ENCODE results near the gene DISP3.

DNA sequence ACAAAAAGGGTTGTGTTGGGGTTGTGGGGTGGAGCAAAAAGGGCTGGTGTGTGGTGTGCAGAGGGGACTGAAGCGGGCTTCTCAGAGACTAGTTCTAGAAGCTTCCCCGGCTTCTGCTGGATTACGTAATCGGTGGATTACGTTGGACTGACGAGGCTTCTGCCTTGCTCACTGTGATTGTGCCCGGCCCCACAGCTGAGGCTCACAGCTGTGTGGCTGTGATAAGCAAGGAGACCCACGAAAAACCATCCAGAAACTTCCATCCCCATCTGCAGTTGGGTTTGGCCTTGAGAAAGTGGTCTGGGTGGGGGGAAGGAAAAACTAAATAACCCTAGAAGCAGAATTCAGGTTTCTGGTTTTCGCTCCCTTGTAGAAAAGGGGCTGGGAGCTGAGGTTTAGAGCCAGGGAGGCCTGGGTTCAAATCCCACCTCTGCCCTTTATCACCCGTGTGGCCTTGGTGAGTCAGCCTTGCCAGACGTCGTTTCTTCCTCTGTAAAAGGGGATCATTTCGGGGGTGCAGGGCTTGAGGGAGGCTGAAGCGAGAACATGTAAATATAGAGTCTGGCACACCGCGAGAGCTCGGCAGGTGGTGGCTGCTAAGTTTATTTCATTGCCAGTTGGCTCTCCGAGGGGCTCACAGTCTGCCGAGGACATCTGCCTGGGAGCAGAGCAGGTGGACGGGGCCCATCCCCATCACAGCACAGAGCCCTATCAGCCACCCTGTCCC lies 30.4 kb upstream of the DISP3 start:
- TF ChIP-seq, protein P1, sequence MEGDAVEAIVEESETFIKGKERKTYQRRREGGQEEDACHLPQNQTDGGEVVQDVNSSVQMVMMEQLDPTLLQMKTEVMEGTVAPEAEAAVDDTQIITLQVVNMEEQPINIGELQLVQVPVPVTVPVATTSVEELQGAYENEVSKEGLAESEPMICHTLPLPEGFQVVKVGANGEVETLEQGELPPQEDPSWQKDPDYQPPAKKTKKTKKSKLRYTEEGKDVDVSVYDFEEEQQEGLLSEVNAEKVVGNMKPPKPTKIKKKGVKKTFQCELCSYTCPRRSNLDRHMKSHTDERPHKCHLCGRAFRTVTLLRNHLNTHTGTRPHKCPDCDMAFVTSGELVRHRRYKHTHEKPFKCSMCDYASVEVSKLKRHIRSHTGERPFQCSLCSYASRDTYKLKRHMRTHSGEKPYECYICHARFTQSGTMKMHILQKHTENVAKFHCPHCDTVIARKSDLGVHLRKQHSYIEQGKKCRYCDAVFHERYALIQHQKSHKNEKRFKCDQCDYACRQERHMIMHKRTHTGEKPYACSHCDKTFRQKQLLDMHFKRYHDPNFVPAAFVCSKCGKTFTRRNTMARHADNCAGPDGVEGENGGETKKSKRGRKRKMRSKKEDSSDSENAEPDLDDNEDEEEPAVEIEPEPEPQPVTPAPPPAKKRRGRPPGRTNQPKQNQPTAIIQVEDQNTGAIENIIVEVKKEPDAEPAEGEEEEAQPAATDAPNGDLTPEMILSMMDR (IDR thresholded peaks at IDR 0.05; ENCODE audit: poor library complexity), result no peak
- TF ChIP-seq EZH2 (IDR thresholded peaks at IDR 0.05; ENCODE audit: borderline replicate concordance) (no peak), EZH2phosphoT487 (IDR thresholded peaks at IDR 0.05; ENCODE audit: low read depth, severe bottlenecking, unreplicated experiment) (no peak)

Measured in hepatocyte (in vitro differentiated cells).